Mucosa of descending colon (tissue), 3 donors: Measurements from ENCODE around the gene SLC13A5. TPM values are rescaled to one million over a fixed set of nuclear protein-coding genes. Genes with fewer than 3 reads are reported as not detected.
"Not testable (repeated sequence)": the region's sequence is repeated elsewhere in the genome, so short reads cannot be mapped to it uniquely, and the experiment has no call there.

Experiments used
- ATAC-seq: fragments of 200-7000 bp; cut with Tn5 transposase; one replicate; pipeline ENCODE4 v1.9.1; 2020; ENCODE audit warnings: mild to moderate bottlenecking, moderate library complexity
- DNase-seq, 3 donors: peaks; one replicate each; pipeline ENCODE4 v3.0.0-alpha.2; 2020
- H3K36me3 ChIP-seq: fragments of 200-600 bp; one replicate; pipeline ENCODE4 v1.8.0; 2021; ENCODE audit warnings: low read depth, mild to moderate bottlenecking
- H3K4me1 ChIP-seq: fragments of 200-600 bp; one replicate; pipeline ENCODE4 v1.8.0; 2021; ENCODE audit warnings: low read depth, mild to moderate bottlenecking
- H3K4me3 ChIP-seq: fragments of 200-600 bp; one replicate; pipeline ENCODE4 v1.8.0; 2021; ENCODE audit warnings: mild to moderate bottlenecking
- H3K9me3 ChIP-seq: fragments of 200-600 bp; one replicate; pipeline ENCODE4 v1.8.0; 2021; ENCODE audit warnings: mild to moderate bottlenecking
- intact Hi-C, 2 donors: fragments of 100-400 bp; cut with DNase I in 1 of 2; cut with micrococcal nuclease in 1 of 2; formaldehyde crosslinking; loops; one replicate each; pipeline versions ENCODE4 v1.11.0 to v1.11.1; 2022; cut with DNase I, micrococcal nuclease
- total RNA-seq, 3 donors: library from RNA; stranded (reverse); fragmentation: NEBNext Ultra II Directional in 2 of 3; extraction: Animal tissue kit (Norgen Biotek cat#: 25700) in 2 of 3; gene quantifications; one replicate each; pipeline versions ENCODE4 v1.2.1 to v1.2.4, GENCODE V29; 2021 to 2023
- TF ChIP-seq, protein P1 (sequence below): fragments of 200-600 bp; IDR thresholded peaks from one replicate; pipeline ENCODE4 v1.8.0; 2022; ENCODE audit warnings: antibody characterized with exemption, mild to moderate bottlenecking
- donor health status: DM: no; HTN: no; CAD: no; lungs with moderate emphysema.
- donor health status: DM: no; HTN: no; CAD: no.
- donor health status: DM: no; HTN: yes; CAD: no.

The SLC13A5 gene
- total RNA-seq, 3 donors from 2014 or later: not detected

- no peaks in the 10 kb centered on the region for H3K4me1 ChIP-seq
- H3K36me3 ChIP-seq: no peaks in the 10 kb centered on the region
- DNase-seq (no peak), ATAC-seq (no peak)
- intact Hi-C loops: no loop called here
- no peak overlapping the region for H3K4me3 ChIP-seq
- TF ChIP-seq, protein P1, sequence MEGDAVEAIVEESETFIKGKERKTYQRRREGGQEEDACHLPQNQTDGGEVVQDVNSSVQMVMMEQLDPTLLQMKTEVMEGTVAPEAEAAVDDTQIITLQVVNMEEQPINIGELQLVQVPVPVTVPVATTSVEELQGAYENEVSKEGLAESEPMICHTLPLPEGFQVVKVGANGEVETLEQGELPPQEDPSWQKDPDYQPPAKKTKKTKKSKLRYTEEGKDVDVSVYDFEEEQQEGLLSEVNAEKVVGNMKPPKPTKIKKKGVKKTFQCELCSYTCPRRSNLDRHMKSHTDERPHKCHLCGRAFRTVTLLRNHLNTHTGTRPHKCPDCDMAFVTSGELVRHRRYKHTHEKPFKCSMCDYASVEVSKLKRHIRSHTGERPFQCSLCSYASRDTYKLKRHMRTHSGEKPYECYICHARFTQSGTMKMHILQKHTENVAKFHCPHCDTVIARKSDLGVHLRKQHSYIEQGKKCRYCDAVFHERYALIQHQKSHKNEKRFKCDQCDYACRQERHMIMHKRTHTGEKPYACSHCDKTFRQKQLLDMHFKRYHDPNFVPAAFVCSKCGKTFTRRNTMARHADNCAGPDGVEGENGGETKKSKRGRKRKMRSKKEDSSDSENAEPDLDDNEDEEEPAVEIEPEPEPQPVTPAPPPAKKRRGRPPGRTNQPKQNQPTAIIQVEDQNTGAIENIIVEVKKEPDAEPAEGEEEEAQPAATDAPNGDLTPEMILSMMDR: no peak
- H3K9me3 ChIP-seq: no peaks in the 10 kb centered on the region
Measured at GRCh38 chr17:6748617-6749016, 35.4 kb upstream of the SLC13A5 start.

DNA sequence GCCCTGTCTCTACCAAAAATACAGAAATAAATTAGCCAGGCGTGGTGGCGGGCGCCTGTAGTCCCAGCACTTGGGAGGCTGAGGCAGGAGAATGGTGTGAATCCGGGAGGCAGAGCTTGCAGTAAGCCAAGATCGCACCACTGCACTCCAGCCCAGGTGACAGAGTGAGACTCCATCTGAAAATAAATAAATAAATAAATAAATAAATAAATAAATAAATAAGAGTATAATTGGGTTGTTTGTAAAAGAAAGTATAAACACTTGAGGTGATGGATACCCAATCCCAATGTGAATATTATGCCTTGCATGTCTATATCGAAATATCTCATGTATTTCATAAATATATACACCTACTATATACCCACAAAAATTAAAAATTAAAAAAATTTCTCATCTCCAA, 33.5 kb upstream of the SLC13A5 start:
- H3K4me3 ChIP-seq, DNase-seq, H3K4me1 ChIP-seq, H3K9me3 ChIP-seq, ATAC-seq, H3K36me3 ChIP-seq, intact Hi-C loops: not testable (repeated sequence)

DNA sequence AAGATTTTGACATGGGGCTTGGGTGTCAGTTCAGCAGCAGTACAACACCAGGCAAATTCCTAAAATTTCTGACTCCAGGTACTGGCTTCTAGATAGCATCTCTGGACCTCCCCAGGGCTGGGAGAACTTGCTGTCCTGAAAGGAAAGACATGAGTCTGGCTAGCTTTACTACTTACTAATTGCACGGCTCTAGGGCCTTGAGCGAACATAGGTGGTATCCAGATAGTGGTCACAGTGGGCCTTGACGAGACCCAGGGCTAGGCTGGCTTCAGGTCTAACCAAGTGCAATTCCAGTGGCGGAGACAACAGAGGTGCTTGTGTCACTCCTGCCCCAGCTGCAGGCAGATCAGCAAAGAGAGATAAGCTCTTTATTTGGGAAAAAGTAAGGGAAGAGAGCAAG, 16.4 kb upstream of the SLC13A5 start:
- no peaks in the 10 kb centered on the region for H3K36me3 ChIP-seq
- H3K9me3 ChIP-seq: no peaks in the 10 kb centered on the region
- TF ChIP-seq, protein P1: no peak
- H3K4me3 ChIP-seq: no peak overlapping the region
- intact Hi-C loops: no loop called here
- ATAC-seq: no peak
- H3K4me1 ChIP-seq: no peaks in the 10 kb centered on the region
- DNase-seq: no peak

- Histone ChIP-seq H3K9me3 (no peaks in the 10 kb centered on the region), H3K4me3 (no peak overlapping the region), H3K4me1 (no peaks in the 10 kb centered on the region), H3K36me3 (no peaks in the 10 kb centered on the region)
- intact Hi-C loops: no loop called here
- DNase-seq (no peak), ATAC-seq (no peak)
- TF ChIP-seq, protein P1: no peak
Measured at GRCh38 chr17:6724009-6724408, 10.8 kb upstream of the SLC13A5 start.

DNA sequence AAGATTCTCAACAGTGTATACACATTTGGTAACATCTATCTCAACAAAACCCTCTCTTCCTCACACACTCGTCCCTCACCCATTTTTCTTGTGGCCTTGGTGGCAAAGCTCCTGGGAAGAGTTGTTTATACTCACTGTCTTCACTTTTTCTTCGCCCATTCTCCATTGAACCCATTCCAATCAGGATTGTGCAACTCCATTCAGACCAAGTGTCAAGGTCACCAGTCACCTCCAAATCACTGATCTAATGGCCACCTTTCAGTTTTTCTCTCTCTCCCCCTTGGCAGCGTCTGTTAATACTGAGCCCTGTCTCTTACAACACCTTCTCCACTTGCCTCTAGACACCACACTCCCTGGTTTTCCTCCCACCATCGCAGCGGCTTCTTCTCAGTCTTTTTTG, 8.6 kb upstream of the SLC13A5 start:
- Histone ChIP-seq H3K36me3 (no peaks in the 10 kb centered on the region), H3K4me3 (no peak overlapping the region), H3K9me3 (no peaks in the 10 kb centered on the region), H3K4me1 (no peaks in the 10 kb centered on the region)
- intact Hi-C loops: no loop called here
- ATAC-seq (no peak), DNase-seq (no peak)
- TF ChIP-seq, protein P1: no peak

DNA sequence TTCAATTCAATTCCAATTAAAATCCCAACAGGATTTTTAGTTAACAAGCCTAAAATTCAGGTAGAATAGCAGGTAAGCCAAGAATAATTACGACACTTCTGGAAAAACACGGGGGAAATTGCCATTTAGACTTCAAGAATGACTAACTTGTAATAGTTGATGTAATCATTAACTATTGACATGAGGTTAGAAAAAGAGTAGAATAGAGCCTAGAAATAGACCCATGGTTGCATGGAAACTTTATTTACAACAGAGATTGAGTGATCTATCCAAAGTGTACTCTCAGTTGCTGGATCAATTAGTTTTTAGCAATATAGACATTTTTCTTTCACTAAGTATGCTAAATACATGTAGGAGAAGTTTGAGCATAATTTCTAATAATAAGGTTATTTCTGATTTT, 3.6 kb upstream of the SLC13A5 start:
- TF ChIP-seq, protein P1: no peak
- Histone ChIP-seq H3K4me1 (no peaks in the 10 kb centered on the region), H3K4me3 (no peak overlapping the region), H3K9me3 (no peaks in the 10 kb centered on the region), H3K36me3 (no peaks in the 10 kb centered on the region)
- intact Hi-C loops: no loop called here
- DNase-seq (no peak), ATAC-seq (no peak)
